Adipocyte (in vitro differentiated cells): ENCODE measurements around the gene ITPK1.

Experiments
- DNase-seq: peaks from one replicate; pipeline ENCODE4 v3.0.0-alpha.2; 2015; ENCODE audit warnings: low read depth
- H3K27me3 ChIP-seq: replicated peaks from 2 replicates; pipeline ENCODE4 v1.7.0; 2013; ENCODE audit warnings: mild to moderate bottlenecking, low read length, moderate library complexity; ENCODE audit not compliant: control insufficient read depth, insufficient read depth
- H3K36me3 ChIP-seq: 2 replicates; pipeline ENCODE4 v1.7.0; 2013; ENCODE audit warnings: low read length, mild to moderate bottlenecking, moderate library complexity; ENCODE audit not compliant: control insufficient read depth, insufficient read depth, severe bottlenecking
- H3K4me1 ChIP-seq: 2 replicates; pipeline ENCODE4 v1.7.0; 2013; ENCODE audit warnings: mild to moderate bottlenecking, low read length, moderate library complexity; ENCODE audit not compliant: control insufficient read depth, insufficient read depth
- H3K4me3 ChIP-seq: 2 replicates; pipeline ENCODE4 v1.7.0; 2013; ENCODE audit warnings: mild to moderate bottlenecking, low read length, moderate library complexity
- H3K9ac ChIP-seq: 2 replicates; pipeline ENCODE4 v1.7.0; 2013; ENCODE audit warnings: mild to moderate bottlenecking, low read length, moderate library complexity
- H3K9me3 ChIP-seq: 2 replicates; pipeline ENCODE4 v1.7.0; 2013; ENCODE audit warnings: mild to moderate bottlenecking, low read length, moderate library complexity; ENCODE audit not compliant: control insufficient read depth

The ITPK1 gene

DNA sequence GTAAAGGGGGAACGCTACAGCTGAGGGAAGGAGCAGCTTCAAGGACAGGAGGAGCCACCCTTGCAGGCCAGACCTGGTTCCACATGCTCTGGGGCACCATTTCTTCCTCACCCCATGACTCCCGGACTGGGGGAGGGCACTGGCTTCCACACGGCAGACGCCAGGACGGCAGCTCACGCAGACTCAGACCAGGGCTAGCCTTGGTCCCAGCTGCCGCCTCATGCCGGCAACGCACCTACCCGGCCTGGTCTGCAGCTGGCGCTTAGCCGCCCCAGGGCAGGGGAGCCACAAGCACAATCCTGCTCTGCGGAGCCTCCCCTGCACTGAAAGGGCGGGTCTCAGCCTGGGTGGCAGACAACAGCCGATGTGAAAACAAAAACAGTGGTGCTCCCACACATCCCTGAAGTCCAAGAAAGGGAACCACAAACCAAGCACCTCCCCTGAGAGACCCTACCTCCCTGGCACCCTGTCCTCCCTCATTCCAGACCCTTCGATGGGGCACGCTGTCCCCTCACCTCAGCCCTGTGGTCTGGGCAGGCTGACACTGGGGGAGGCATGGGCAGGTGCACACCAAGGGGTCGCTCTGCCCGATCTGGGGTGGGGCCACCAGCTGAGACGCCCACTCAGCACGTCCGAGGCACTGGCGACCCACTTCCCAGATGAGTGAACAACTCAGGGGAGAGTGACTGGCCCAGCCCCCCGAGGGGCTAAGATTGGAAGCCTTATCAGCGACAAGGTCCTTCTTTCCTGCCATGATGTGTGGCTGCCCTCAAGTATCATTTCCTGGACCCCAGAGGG lies 127.8 kb downstream of the ITPK1 start:
- H3K4me3 ChIP-seq, result no peak overlapping the region
- no peak for DNase-seq

DNA sequence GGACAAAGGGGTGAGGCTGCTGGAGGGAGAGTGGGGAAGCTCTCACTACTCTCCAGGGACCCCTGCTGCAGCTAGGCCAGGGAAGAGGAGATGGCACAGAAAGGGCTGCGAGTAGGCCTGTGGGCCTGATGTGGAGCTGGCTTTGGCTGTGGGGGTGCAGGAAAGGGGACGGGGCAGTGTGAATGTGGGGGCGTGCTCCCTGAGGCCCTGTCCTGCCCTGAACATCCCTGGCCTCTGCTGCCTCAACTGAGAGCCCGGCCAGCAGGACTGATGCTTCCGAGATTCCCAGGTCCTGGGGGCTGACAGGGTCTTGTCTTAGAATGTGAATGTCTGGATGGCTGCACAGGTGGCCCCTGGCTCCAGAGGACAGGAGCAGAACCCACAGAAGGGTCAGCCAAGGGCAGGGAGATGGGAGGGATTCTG lies 128.6 kb downstream of the ITPK1 start:
- H3K36me3 ChIP-seq, result peaks cover 9% of the 10 kb centered on the region
- peaks cover 6% of the 10 kb centered on the region for H3K9me3 ChIP-seq
- H3K4me1 ChIP-seq, result peaks cover 14% of the 10 kb centered on the region
- no peak overlapping the region for H3K9ac ChIP-seq
- no peak for DNase-seq
- H3K4me3 ChIP-seq, result no peak overlapping the region
- no peaks in the 10 kb centered on the region for H3K27me3 ChIP-seq

More for the DNA sequence above, 127.8 kb downstream of the ITPK1 start:
- Histone ChIP-seq H3K27me3 (no peaks in the 10 kb centered on the region), H3K9ac (no peak overlapping the region), H3K36me3 (peaks cover 15% of the 10 kb centered on the region), H3K9me3 (peaks cover 6% of the 10 kb centered on the region), H3K4me1 (peaks cover 14% of the 10 kb centered on the region)

DNA sequence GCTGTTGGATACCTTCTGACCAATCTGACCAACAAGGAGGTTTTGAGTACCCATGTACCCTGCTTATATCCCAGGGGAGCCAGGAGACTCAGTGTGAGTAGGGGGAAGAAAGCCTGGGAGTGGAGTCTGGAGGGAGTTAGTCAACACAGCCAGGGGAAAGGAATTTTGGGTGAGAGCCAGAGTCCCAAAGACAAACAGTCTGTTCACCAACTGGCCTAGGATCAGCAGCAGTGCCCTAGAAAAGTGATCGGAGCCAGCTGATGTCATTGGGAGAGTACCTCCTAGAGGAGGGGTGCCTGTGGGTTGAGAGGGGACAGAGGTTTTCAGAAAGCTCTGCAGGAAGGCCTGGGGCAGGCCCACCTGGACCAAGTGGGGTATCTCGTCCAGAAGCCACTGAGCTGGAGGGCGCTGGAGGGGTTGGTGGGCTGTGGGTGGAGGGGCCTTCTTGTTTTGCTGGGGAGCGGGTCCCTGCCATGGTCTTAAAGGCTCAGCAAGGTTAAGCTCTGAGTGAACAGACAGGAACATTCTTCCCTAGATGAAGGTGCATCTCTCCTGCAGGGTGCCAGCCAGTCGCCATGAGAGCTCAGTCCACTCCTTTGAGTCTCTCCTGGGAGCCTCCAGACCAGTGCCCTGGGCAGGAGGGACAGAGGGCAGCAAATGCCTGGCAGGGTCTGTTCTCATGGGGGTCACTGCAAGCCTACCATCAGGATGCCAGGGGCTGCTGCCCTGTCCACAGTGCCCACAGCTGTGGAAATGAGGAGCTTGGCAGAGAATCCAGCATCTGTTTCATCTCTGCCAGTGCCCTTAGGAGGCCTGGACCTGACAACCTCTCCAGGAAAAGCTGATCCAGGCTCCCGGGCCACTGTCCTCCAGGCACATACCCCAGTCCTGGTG lies 129.2 kb downstream of the ITPK1 start:
- H3K4me3 ChIP-seq, result no peak overlapping the region
- H3K9me3 ChIP-seq, result peaks cover 6% of the 10 kb centered on the region
- no peaks in the 10 kb centered on the region for H3K27me3 ChIP-seq
- H3K36me3 ChIP-seq, result peaks cover 11% of the 10 kb centered on the region
- H3K4me1 ChIP-seq, result peaks cover 14% of the 10 kb centered on the region
- peak; percentile 75 for DNase-seq
- H3K9ac ChIP-seq, result no peak overlapping the region

DNA sequence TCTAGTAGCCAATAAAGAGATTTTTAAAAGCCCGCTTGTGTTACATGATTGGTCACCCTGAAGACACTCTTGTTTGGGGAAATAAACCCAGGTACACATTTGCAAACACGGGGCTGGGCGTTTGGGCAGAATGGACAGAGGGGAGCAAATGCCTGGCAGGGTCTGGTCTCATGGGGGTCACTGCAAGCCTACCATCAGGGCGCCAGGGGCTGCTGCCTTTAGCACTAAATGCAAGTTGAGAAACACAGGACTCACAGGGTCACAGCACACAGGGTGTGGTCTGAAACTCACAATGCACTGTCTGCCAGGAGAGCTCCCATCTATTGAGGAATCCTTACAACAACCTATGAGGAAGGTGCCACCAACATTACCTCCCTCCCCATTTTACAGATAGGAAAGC lies 130.2 kb downstream of the ITPK1 start:
- Histone ChIP-seq H3K27me3 (no peaks in the 10 kb centered on the region), H3K4me1 (peaks cover 14% of the 10 kb centered on the region), H3K4me3 (no peak overlapping the region), H3K9ac (no peak overlapping the region), H3K36me3 (peaks cover 11% of the 10 kb centered on the region), H3K9me3 (peaks cover 6% of the 10 kb centered on the region)
- DNase-seq, result no peak

DNA sequence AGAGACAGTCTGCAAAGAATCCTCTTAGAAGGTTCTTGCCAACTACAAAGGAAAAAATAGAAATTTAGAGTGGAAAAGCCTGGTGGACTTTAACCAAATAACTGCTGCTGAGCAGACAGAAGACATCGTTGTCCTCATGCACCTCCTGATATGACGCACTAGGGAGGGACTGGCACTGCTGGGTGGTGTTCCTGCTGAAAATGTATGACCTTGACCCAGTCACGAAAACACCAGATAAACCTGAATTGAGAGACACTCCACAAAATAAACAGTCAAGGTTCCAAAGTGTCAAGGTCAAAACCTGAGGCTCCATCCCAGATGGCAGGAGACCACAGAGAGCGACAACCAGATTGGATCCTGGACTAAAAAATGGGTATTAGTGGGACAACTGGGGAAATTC lies 130.8 kb downstream of the ITPK1 start:
- no peak for DNase-seq
- Histone ChIP-seq H3K9me3 (peaks cover 2% of the 10 kb centered on the region), H3K4me1 (peaks cover 14% of the 10 kb centered on the region), H3K4me3 (no peak overlapping the region), H3K36me3 (peaks cover 7% of the 10 kb centered on the region), H3K27me3 (no peaks in the 10 kb centered on the region), H3K9ac (no peak overlapping the region)

DNA sequence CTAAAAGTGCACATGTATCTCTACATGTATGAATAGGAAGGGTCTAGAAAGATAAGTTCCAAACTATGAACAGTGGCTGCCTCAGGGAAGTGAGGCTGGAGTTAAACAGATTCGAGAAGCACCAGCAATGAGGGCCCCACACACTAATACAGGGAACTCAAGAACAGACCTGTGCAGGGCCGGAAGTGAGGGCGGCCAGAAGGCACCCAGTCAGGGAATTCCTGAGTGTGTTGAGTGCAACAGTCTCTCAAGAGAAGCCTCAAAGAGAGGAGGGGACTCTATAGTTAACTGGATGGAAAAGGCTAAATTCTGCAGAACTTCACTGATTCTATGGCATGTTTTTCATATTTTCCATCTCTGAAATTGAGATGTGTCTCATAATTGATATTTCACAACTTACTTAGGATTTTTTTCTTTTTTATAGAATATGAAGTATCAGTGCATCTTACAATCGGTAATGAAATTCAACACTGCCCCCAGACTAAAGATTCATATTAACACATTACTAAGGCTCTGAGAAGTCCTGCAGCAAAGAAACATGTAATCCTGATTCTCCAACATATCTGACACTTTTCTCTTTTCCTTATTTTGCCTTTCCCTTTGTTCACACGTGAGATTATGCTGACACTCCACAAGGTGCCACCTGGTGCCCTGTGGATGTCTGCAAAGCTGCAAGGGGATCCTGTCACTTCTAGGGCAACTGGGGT lies 131.5 kb downstream of the ITPK1 start:
- DNase-seq, result peak; percentile 2
- Histone ChIP-seq H3K9ac (no peak overlapping the region), H3K27me3 (no peaks in the 10 kb centered on the region), H3K9me3 (no peaks in the 10 kb centered on the region), H3K36me3 (peaks cover 6% of the 10 kb centered on the region), H3K4me3 (no peak overlapping the region), H3K4me1 (peaks cover 14% of the 10 kb centered on the region)

DNA sequence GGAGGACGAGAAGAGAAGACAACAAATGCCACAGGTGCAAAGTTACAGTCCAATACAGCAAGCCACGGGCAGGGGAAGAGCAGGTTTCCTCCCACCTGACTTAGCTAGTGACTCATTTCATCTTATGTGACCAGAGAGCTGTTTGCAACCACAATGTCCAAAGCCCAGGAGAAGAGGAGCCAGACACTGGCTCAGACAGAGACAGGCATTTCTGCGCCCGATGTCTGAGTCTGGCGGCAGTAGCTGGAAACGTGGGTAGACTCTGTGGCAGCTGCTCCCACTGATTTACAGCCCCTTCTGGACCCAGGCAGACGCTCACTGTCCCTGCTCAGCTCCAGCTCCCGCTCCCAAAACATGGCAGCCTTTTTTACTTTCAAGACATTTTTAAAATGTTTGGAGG lies 132.8 kb downstream of the ITPK1 start:
- DNase-seq, result no peak
- peaks cover 6% of the 10 kb centered on the region for H3K36me3 ChIP-seq
- no peak overlapping the region for H3K4me3 ChIP-seq
- peaks cover 14% of the 10 kb centered on the region for H3K4me1 ChIP-seq
- no peak overlapping the region for H3K9ac ChIP-seq
- no peaks in the 10 kb centered on the region for H3K9me3 ChIP-seq
- no peaks in the 10 kb centered on the region for H3K27me3 ChIP-seq

DNA sequence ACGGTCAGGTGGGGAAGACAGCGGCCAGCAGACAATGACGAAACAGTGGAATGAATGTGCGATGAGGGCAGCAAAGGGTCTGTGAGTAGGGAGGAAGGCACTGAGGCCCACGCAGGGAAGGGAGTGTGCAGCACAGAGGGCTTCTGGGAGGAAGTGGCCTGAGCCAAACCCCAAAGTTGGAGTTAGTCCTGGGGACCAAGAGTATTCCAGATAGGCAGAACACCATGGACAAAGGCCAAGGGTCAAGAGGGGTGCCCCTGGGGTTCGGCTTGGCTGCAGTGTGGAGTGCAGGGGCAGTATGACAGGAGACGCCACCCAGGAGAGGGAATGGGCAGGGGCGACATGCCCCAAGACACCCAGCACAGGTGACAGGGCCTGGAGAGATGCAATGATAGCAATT lies 134.0 kb downstream of the ITPK1 start:
- no peak overlapping the region for H3K9ac ChIP-seq
- H3K27me3 ChIP-seq, result no peaks in the 10 kb centered on the region
- peaks cover 2% of the 10 kb centered on the region for H3K9me3 ChIP-seq
- peaks cover 18% of the 10 kb centered on the region for H3K36me3 ChIP-seq
- peaks cover 14% of the 10 kb centered on the region for H3K4me1 ChIP-seq
- DNase-seq, result no peak
- no peak overlapping the region for H3K4me3 ChIP-seq

DNA sequence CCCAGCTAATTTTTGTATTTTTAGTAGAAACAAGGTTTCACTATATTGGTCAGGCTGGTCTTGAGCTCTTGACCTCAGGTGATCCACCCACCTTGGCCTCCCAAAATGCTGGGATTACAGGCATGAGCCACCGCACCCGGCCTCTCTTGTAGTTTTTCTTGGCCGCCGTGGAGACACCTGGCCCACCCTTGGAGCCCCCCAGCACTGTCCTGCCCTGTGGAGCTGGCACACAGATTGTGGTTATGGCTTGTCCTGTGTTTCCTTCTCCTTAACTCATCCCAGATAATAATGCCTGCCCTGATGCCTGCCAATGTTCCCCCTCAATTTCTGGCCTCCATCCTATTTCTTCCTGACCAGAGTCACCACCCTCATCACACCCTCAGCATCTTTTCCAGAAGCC lies 134.9 kb downstream of the ITPK1 start:
- peaks cover 5% of the 10 kb centered on the region for H3K4me1 ChIP-seq
- peaks cover 26% of the 10 kb centered on the region for H3K36me3 ChIP-seq
- H3K27me3 ChIP-seq, result no peaks in the 10 kb centered on the region
- H3K9ac ChIP-seq, result no peak overlapping the region
- no peak overlapping the region for H3K4me3 ChIP-seq
- peaks cover 11% of the 10 kb centered on the region for H3K9me3 ChIP-seq
- DNase-seq, result no peak

DNA sequence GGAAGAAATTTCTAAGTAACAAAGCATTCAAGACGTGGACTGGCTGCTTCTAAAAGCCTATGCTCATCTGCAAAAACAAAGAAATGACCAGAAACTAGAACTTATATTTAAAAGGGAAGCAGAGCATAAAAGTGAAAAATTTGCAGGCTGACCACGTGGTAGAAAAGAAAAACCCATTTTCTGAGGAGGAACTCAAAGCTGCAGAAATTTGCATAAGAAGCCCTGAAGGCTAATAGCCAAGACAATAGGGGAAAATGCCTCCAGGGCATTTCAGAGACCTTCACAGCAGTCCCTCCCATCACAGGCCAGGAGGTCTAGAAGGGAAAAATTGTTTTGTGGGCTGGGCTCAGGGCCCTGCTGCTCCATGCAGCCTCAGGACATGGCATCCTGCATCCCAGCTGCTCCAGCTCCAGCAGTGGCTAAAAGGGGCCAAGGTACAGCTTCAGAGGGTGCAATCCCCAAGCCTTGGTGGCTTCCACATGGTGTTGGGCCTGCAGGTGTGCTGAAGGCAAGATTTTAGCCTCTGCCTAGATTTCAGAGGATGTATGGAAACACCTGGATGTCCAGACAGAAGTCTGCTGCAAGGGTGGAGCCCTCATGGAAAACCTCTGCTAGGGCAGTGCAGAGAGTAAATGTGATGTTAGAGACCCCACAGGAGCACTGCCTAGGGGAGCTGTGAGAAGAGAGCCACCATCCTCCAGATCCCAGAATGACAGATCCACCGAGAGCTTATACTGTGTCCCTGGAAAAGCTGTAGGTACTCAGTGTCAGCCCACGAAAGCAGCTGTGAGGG lies 137.3 kb downstream of the ITPK1 start:
- Histone ChIP-seq H3K36me3 (peaks cover 27% of the 10 kb centered on the region), H3K9me3 (peaks cover 14% of the 10 kb centered on the region), H3K4me1 (peaks cover 9% of the 10 kb centered on the region), H3K4me3 (no peak overlapping the region), H3K9ac (no peak overlapping the region), H3K27me3 (no peaks in the 10 kb centered on the region)
- DNase-seq, result no peak
